H1 (cell line): ENCODE results near the gene KBTBD12. TPM values are rescaled to one million over a fixed set of nuclear protein-coding genes. Genes with fewer than 3 reads are reported as not detected.

Experiments used
- CTCF ChIA-PET: fragments of 300-600 bp; sonication (Branson Sonifier 250); formaldehyde crosslinking; loops from one replicate; lab custom pipeline; 2021; ENCODE audit not compliant: partially characterized antibody; lab: Charles Lee
- POLR2A ChIA-PET: fragments of 300-600 bp; sonication (Branson Sonifier 250); formaldehyde crosslinking; loops from one replicate; lab custom pipeline; 2021; ENCODE audit warnings: inconsistent platforms; ENCODE audit not compliant: partially characterized antibody; lab: Charles Lee
- DNase-seq, 2 experiments: peaks; one replicate each; pipeline versions ENCODE4 v3.0.0 to v3.0.0-alpha.2; 2010 to 2022; ENCODE audit warnings: low spot score in 2 of 2, low read depth in 1 of 2, mixed read lengths in 1 of 2
- FAIRE-seq: peaks from 2 replicates; lab custom pipeline; 2011; peaks lifted over from hg19 to GRCh38; lab: Jason Lieb, UNC
- H2AFZ ChIP-seq: 2 replicates; pipeline ENCODE4 v1.8.1; 2012; ENCODE audit warnings: low read length, inconsistent platforms
- H2AK5ac ChIP-seq: 2 replicates; pipeline ENCODE4 v1.6.1; 2013; ENCODE audit warnings: low read depth, low read length
- H2BK120ac ChIP-seq: replicated peaks from 2 replicates; pipeline ENCODE3; 2013; ENCODE audit warnings: low read depth, low read length, inconsistent platforms
- H2BK12ac ChIP-seq: 2 replicates; pipeline ENCODE4 v1.6.1; 2013; ENCODE audit warnings: low read depth, low read length
- H2BK15ac ChIP-seq: 2 replicates; pipeline ENCODE4 v1.6.1; 2013; ENCODE audit warnings: low read length
- H2BK20ac ChIP-seq: 2 replicates; pipeline ENCODE4 v1.6.1; 2013; ENCODE audit warnings: low read length
- H2BK5ac ChIP-seq: 2 replicates; pipeline ENCODE4 v1.6.1; 2013; ENCODE audit warnings: low read depth, low read length
- H3K14ac ChIP-seq: 2 replicates; pipeline ENCODE4 v1.6.1; 2013; ENCODE audit warnings: inconsistent platforms; ENCODE audit not compliant: insufficient read length
- H3K18ac ChIP-seq: 2 replicates; pipeline ENCODE4 v1.6.1; 2013; ENCODE audit warnings: low read length; ENCODE audit errors: extremely low read depth
- H3K23ac ChIP-seq: 2 replicates; pipeline ENCODE4 v1.6.1; 2013; ENCODE audit warnings: inconsistent platforms; ENCODE audit not compliant: insufficient read length
- H3K23me2 ChIP-seq: 2 replicates; pipeline ENCODE4 v1.6.1; 2013; ENCODE audit warnings: low read depth, low read length
- H3K27ac ChIP-seq: 2 replicates; pipeline ENCODE4 v1.6.1; 2011; ENCODE audit warnings: low read depth, low read length, inconsistent platforms
- H3K27me3 ChIP-seq, 4 experiments: replicated peaks in 1 of 4; 1 replicate in 1 of 4; 2 replicates in 3 of 4; pipeline versions ENCODE4 v1.6.1 to v1.8.1; 2011 to 2013; ENCODE audit warnings: low read length in 3 of 4, mild to moderate bottlenecking in 3 of 4, inconsistent platforms in 2 of 4, mixed read lengths in 2 of 4, moderate library complexity in 1 of 4; ENCODE audit not compliant: control insufficient read depth in 3 of 4, insufficient read depth in 3 of 4; ENCODE audit errors: extremely low read depth in 1 of 4
- H3K36me3 ChIP-seq, 4 experiments: 2 replicates each; pipeline versions ENCODE4 v1.6.1 to v1.8.1; 2011 to 2013; ENCODE audit warnings: mild to moderate bottlenecking in 4 of 4, low read length in 3 of 4, moderate library complexity in 2 of 4, control low read depth in 1 of 4, inconsistent platforms in 1 of 4; ENCODE audit not compliant: insufficient read depth in 4 of 4, control insufficient read depth in 2 of 4
- H3K4ac ChIP-seq: replicated peaks from 2 replicates; pipeline ENCODE3; 2013; ENCODE audit warnings: low read length, low read depth, mixed read lengths, inconsistent platforms; ENCODE audit not compliant: insufficient read length
- H3K4me1 ChIP-seq, 4 experiments: replicated peaks in 1 of 4; 1 replicate in 1 of 4; 2 replicates in 3 of 4; pipeline versions ENCODE4 v1.6.1 to v1.8.1; 2011 to 2013; ENCODE audit warnings: low read length in 3 of 4, inconsistent platforms in 2 of 4, mixed read lengths in 1 of 4; ENCODE audit not compliant: insufficient read depth in 4 of 4, control insufficient read depth in 3 of 4
- H3K4me2 ChIP-seq, 2 experiments: 2 replicates each; pipeline versions ENCODE4 v1.6.1 to v1.8.1; 2011 to 2013; ENCODE audit warnings: low read depth in 2 of 2, low read length in 2 of 2, control low read depth in 1 of 2, inconsistent platforms in 1 of 2, mild to moderate bottlenecking in 1 of 2; ENCODE audit not compliant: insufficient read depth in 1 of 2
- H3K4me3 ChIP-seq, 4 experiments: fragments of 200-600, 300-600 bp in 1 of 4; sonication (generic), shearing (Covaris generic), sonication (Bioruptor Twin) in 1 of 4; 2 replicates each; pipeline versions ENCODE4 v1.5.1 to v1.8.1; 2011 to 2016; ENCODE audit warnings: low read length in 4 of 4, low read depth in 3 of 4, control low read depth in 2 of 4, inconsistent platforms in 2 of 4, mild to moderate bottlenecking in 2 of 4, mixed read lengths in 1 of 4, moderate library complexity in 1 of 4; ENCODE audit not compliant: insufficient read depth in 2 of 4; ENCODE audit errors: extremely low read depth in 1 of 4
- H3K56ac ChIP-seq: replicated peaks from 2 replicates; pipeline ENCODE3; 2013; ENCODE audit warnings: low read depth, mild to moderate bottlenecking, mixed read lengths, low read length, inconsistent platforms; ENCODE audit not compliant: insufficient read length
- H3K79me1 ChIP-seq: 2 replicates; pipeline ENCODE4 v1.6.1; 2013; ENCODE audit warnings: low read depth, low read length, control low read depth
- H3K79me2 ChIP-seq, 2 experiments: 2 replicates each; pipeline versions ENCODE4 v1.6.1 to v1.8.1; 2012 to 2013; ENCODE audit warnings: low read length in 2 of 2, mild to moderate bottlenecking in 2 of 2, inconsistent platforms in 1 of 2; ENCODE audit not compliant: insufficient read depth in 2 of 2, control insufficient read depth in 1 of 2
- H3K9ac ChIP-seq, 4 experiments: replicated peaks in 1 of 4; 1 replicate in 1 of 4; 2 replicates in 3 of 4; pipeline versions ENCODE4 v1.6.1 to v1.8.1; 2011 to 2013; ENCODE audit warnings: low read depth in 3 of 4, low read length in 3 of 4, control low read depth in 2 of 4, mild to moderate bottlenecking in 2 of 4, moderate library complexity in 2 of 4, inconsistent platforms in 1 of 4; ENCODE audit errors: extremely low read depth in 1 of 4
- H3K9me3 ChIP-seq, 2 experiments: 2 replicates each; pipeline versions ENCODE4 v1.6.1 to v1.8.1; 2012 to 2013; ENCODE audit warnings: mild to moderate bottlenecking in 2 of 2, moderate library complexity in 2 of 2, control low read depth in 1 of 2, inconsistent platforms in 1 of 2, low read depth in 1 of 2, low read length in 1 of 2, mixed read lengths in 1 of 2; ENCODE audit not compliant: insufficient read depth in 2 of 2
- H4K20me1 ChIP-seq, 2 experiments: replicated peaks in 1 of 2; 2 replicates each; pipeline versions ENCODE3 to v1.8.1; 2011 to 2013; ENCODE audit warnings: inconsistent platforms in 2 of 2, low read length in 2 of 2, mild to moderate bottlenecking in 1 of 2; ENCODE audit not compliant: insufficient read depth in 2 of 2, control insufficient read depth in 1 of 2
- H4K5ac ChIP-seq: 2 replicates; pipeline ENCODE4 v1.6.1; 2013; ENCODE audit warnings: low read length, low read depth, mixed read lengths, inconsistent platforms; ENCODE audit not compliant: insufficient read length
- H4K8ac ChIP-seq: 2 replicates; pipeline ENCODE4 v1.8.0; 2013; ENCODE audit warnings: mild to moderate bottlenecking, moderate library complexity, low read length, inconsistent platforms; ENCODE audit not compliant: insufficient read depth; ENCODE audit errors: extremely low read depth
- H4K91ac ChIP-seq: replicated peaks from 2 replicates; pipeline ENCODE3; 2013; ENCODE audit warnings: low read length, mixed read lengths, inconsistent platforms; ENCODE audit not compliant: insufficient read length
- EGR1 ChIP-seq: IDR thresholded peaks from 2 replicates; pipeline ENCODE4 v1.6.1; 2011; ENCODE audit warnings: low read depth, low read length, borderline replicate concordance
- HDAC2 ChIP-seq, 2 experiments: fragments of 300-600 bp in 1 of 2; sonication (generic) in 1 of 2; IDR thresholded peaks; 2 replicates each; pipeline ENCODE4 v1.6.1; 2011 to 2012; ENCODE audit warnings: low read depth in 2 of 2, low read length in 2 of 2, mild to moderate bottlenecking in 2 of 2, moderate library complexity in 2 of 2, borderline replicate concordance in 1 of 2, inconsistent platforms in 1 of 2
- KDM1A ChIP-seq: fragments of 200-600, 300-600 bp; sonication (generic); IDR thresholded peaks from 2 replicates; pipeline ENCODE4 v1.7.1; 2016; ENCODE audit warnings: mild to moderate bottlenecking, low read length, borderline replicate concordance
- KDM5A ChIP-seq: fragments of 200-600 bp; IDR thresholded peaks from 2 replicates; pipeline ENCODE4 v1.7.1; 2012; ENCODE audit warnings: mild to moderate bottlenecking, low read length, inconsistent platforms, mixed read lengths
- POLR2A ChIP-seq, 2 experiments: IDR thresholded peaks; 1 replicate in 1 of 2; 2 replicates in 1 of 2; pipeline ENCODE4 v1.6.1; 2011; ENCODE audit warnings: low read depth in 2 of 2, low read length in 2 of 2, mild to moderate bottlenecking in 2 of 2; ENCODE audit errors: control extremely low read depth in 1 of 2
- RFX5 ChIP-seq: IDR thresholded peaks from 2 replicates; pipeline ENCODE4 v1.6.1; 2011; ENCODE audit warnings: low read depth, low read length, improper control_type of control experiment, borderline replicate concordance
- TAF1 ChIP-seq: IDR thresholded peaks from 2 replicates; pipeline ENCODE4 v1.6.1; 2011; ENCODE audit warnings: mild to moderate bottlenecking, low read depth, low read length
- TAF7 ChIP-seq: optimal IDR thresholded peaks from 2 replicates; pipeline ENCODE3; 2011; ENCODE audit warnings: low read depth, mild to moderate bottlenecking, inconsistent platforms, low read length, moderate library complexity, borderline replicate concordance
- TCF12 ChIP-seq: IDR thresholded peaks from 2 replicates; pipeline ENCODE4 v1.6.1; 2011; ENCODE audit warnings: low read depth, mild to moderate bottlenecking, low read length
- ZNF274 ChIP-seq: IDR thresholded peaks from 2 replicates; pipeline ENCODE4 v1.7.0; 2012; ENCODE audit warnings: low read length, borderline replicate concordance; ENCODE audit errors: extremely low read depth
- WGBS, 2 experiments: shearing (Covaris generic) in 1 of 2; methylation state at CpG; one replicate each; pipeline versions ENCODE4 v1.1.6 to v1.1.7; 2013 to 2015; ENCODE audit warnings: low lambda C conversion rate in 2 of 2, mixed read lengths in 2 of 2, inconsistent platforms in 1 of 2, low coverage in 1 of 2, missing lambda C conversion rate in 1 of 2; ENCODE audit not compliant: insufficient replicate concordance in 2 of 2, insufficient coverage in 1 of 2, insufficient read length in 1 of 2; ENCODE audit errors: extremely low coverage in 1 of 2, missing lambda C conversion rate in 1 of 2; 5-methylcytosine and 5-hydroxymethylcytosine counted together
- polyA plus RNA-seq, 7 experiments: library from polyadenylated mRNA; depleted of rRNA in 3 of 7; stranded (reverse) in 5 of 7; unstranded in 2 of 7; fragments of >200 nt in 5 of 7; fragments of 200-250 nt in 2 of 7; gene quantifications; 1 replicate in 5 of 7; 2 replicates in 1 of 7; 4 replicates in 1 of 7; pipeline versions ENCODE4 v1.2.1 to v1.2.3, GENCODE V29; 2011 to 2013; ENCODE audit warnings: missing spikeins in 2 of 7, mixed read lengths in 2 of 7
- total RNA-seq: library from RNA; stranded (reverse); fragmentation: NEBNext Ultra II Directional; extraction: Animal tissue kit (Norgen Biotek cat#: 25700); gene quantifications from 2 replicates; pipeline ENCODE4 v1.2.1, GENCODE V29; 2021

The KBTBD12 gene
- total and polyA plus RNA-seq, 2 of the 8 experiments (the other 6 are each of a cell fraction or from before 2014, with no cell fraction given), result 0.33 to 0.63 TPM

DNA sequence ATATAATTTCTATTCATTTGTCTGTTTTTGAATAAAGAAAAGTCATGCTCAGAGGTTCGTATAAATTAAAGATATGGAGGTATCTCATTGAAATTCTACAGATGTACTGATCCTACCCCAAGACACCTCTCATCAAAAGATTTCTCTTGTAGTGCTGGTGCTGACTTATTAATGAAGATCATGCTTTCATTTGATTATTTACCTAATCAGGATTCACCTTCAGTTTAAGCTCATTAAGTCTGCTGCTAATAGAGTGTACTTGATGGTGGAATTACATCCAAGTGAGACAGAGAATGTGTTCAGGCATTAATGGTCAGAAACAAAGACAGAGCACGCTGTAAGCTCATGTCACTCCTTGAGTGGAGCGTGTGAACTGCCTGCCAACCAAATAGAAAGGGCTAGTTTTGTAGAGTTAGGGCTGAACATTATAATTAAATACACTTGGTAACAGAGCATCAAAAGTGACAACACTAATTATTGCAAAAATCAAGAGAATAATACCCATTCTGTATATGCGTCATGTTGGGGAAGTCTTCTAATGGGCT, 45.5 kb downstream of the KBTBD12 start:
- H3K27me3 ChIP-seq, result no peaks in the 10 kb centered on the region
- H3K79me1 ChIP-seq, result no peaks in the 10 kb centered on the region
- H3K4me1 ChIP-seq, result no peaks in the 10 kb centered on the region; a peak in 1 of 7 replicates
- no peak overlapping the region for H3K18ac ChIP-seq
- no peak overlapping the region for H4K5ac ChIP-seq
- H3K9ac ChIP-seq, result no peak overlapping the region
- H3K56ac ChIP-seq, result no peak overlapping the region
- no peak overlapping the region for H2AFZ ChIP-seq
- H2BK15ac ChIP-seq, result no peak overlapping the region
- whole genome bisulfite sequencing, 2 experiments, result 84% methylated on average over 4 of the region's 4 CpGs; no CpG with 5 or more reads in 1 of the 2 experiments
- no peaks in the 10 kb centered on the region for H4K20me1 ChIP-seq
- H3K23me2 ChIP-seq, result no peaks in the 10 kb centered on the region
- H3K9me3 ChIP-seq, result no peaks in the 10 kb centered on the region; a peak in 1 of 4 replicates
- H3K4ac ChIP-seq, result no peak overlapping the region
- no peak overlapping the region for H3K23ac ChIP-seq
- no peak for TF ChIP-seq HDAC2 (IDR thresholded peaks at IDR 0.05; ENCODE audit: borderline replicate concordance in 1 of 2, low read depth in 2 of 2, low read length in 2 of 2)
- no peak for TF ChIP-seq TAF7
- TF ChIP-seq KDM5A, result no peak
- no peak for TF ChIP-seq KDM1A
- TF ChIP-seq ZNF274, result no peak
- TF ChIP-seq TAF1, result no peak
- TF ChIP-seq EGR1, result no peak
- no peak for TF ChIP-seq TCF12
- TF ChIP-seq RFX5, result no peak
- TF ChIP-seq POLR2A (IDR thresholded peaks at IDR 0.05; ENCODE audit: control extremely low read depth in 1 of 2, low read depth in 2 of 2, low read length in 2 of 2), result no peak
- H3K14ac ChIP-seq, result no peak overlapping the region
- no peak overlapping the region for H4K91ac ChIP-seq
- H3K4me3 ChIP-seq, result no peak overlapping the region
- H2BK5ac ChIP-seq, result no peak overlapping the region
- no peaks in the 10 kb centered on the region for H3K36me3 ChIP-seq
- no peak overlapping the region for H2BK20ac ChIP-seq
- ChIA-PET CTCF (interaction anchor here (0.6 to 5.9 kb wide), 24 partner anchors 10 to 341 kb away, joined by 3 to 57 read pairs (median 4); no protein-coding TSS in a partner anchor), POLR2A (no interaction called here)
- DNase-seq (no peak), FAIRE-seq (no peak)
- no peak overlapping the region for H2BK120ac ChIP-seq
- no peak overlapping the region for H2AK5ac ChIP-seq
- H3K4me2 ChIP-seq, result no peak overlapping the region
- no peak overlapping the region for H2BK12ac ChIP-seq
- no peaks in the 10 kb centered on the region for H3K79me2 ChIP-seq
- no peak overlapping the region for H4K8ac ChIP-seq
- no peak overlapping the region for H3K27ac ChIP-seq
